GM21528 (cell line): Measurements from ENCODE around the gene PPP2R5D.
A peak's percentile ranks its signal among the peaks of the same experiment; 100 is the strongest.

Experiments
- ATAC-seq: cut with Tn5 transposase; IDR thresholded peaks from one replicate; pipeline ENCODE4 v1.9.1; 2021; ENCODE audit warnings: mild to moderate bottlenecking, moderate library complexity; ENCODE audit not compliant: unreplicated experiment, low FRiP score

The PPP2R5D gene

GRCh38 chr6:42963179-42963854, 21.1 kb upstream of the PPP2R5D start:
- ATAC-seq = no peak

- ATAC-seq = no peak
Measured at GRCh38 chr6:42963855-42964605, 20.3 kb upstream of the PPP2R5D start.

GRCh38 chr6:42966571-42966970, 17.8 kb upstream of the PPP2R5D start:
- ATAC-seq = no peak

GRCh38 chr6:42967228-42967627, 17.1 kb upstream of the PPP2R5D start:
- no peak for ATAC-seq

GRCh38 chr6:42968126-42968701, 16.2 kb upstream of the PPP2R5D start:
- ATAC-seq = no peak

GRCh38 chr6:42968783-42969182, 15.6 kb upstream of the PPP2R5D start:
- no peak for ATAC-seq

- ATAC-seq = no peak
Measured at GRCh38 chr6:42969431-42969830, 14.9 kb upstream of the PPP2R5D start.

GRCh38 chr6:42969934-42970333, 14.4 kb upstream of the PPP2R5D start:
- ATAC-seq = no peak

- ATAC-seq = no peak
Measured at GRCh38 chr6:42970871-42971612, 13.3 kb upstream of the PPP2R5D start.

- ATAC-seq = no peak
Measured at GRCh38 chr6:42971746-42972327, 12.5 kb upstream of the PPP2R5D start.

GRCh38 chr6:42973926-42974325, 10.4 kb upstream of the PPP2R5D start:
- no peak for ATAC-seq

- no peak for ATAC-seq
Measured at GRCh38 chr6:42974919-42975505, 9.4 kb upstream of the PPP2R5D start.

- peak; percentile 41 for ATAC-seq
Measured at GRCh38 chr6:42978487-42978838, 5.9 kb upstream of the PPP2R5D start.

- ATAC-seq = peak; percentile 88
Measured at GRCh38 chr6:42978839-42979522, 5.4 kb upstream of the PPP2R5D start, which contains the start of gene PEX6. TSS of gene PEX6 (minus strand) at chr6:42979181. CDS start at chr6:42979150, 31 bp downstream.

- peak; percentile 6 for ATAC-seq
Measured at GRCh38 chr6:42979523-42980177, 4.7 kb upstream of the PPP2R5D start.

GRCh38 chr6:42981836-42982235, 2.5 kb upstream of the PPP2R5D start:
- no peak for ATAC-seq

GRCh38 chr6:42984924-42985475, 630 bp downstream of the PPP2R5D start:
- ATAC-seq = no peak

- ATAC-seq = no peak
Measured at GRCh38 chr6:42987533-42988451, 3.4 kb downstream of the PPP2R5D start.
